HEK293 (cell line): Measurements from ENCODE around the gene PCDH12.

Experiments used
- FEZF1 ChIP-seq: fragments of 450-650 bp; formaldehyde crosslinking; IDR thresholded peaks from 2 replicates; pipeline ENCODE4 v1.5.1; 2016; ENCODE audit warnings: missing biosample characterization, missing genetic modification characterization
- GLIS1 ChIP-seq: fragments of 450-650 bp; formaldehyde crosslinking; IDR thresholded peaks from 2 replicates; pipeline ENCODE4 v1.5.1; 2016; ENCODE audit warnings: missing biosample characterization, missing genetic modification characterization
- GLIS2 ChIP-seq: fragments of 450-650 bp; formaldehyde crosslinking; IDR thresholded peaks from 2 replicates; pipeline ENCODE4 v1.5.1; 2016; ENCODE audit warnings: missing biosample characterization, missing genetic modification characterization
- RBAK ChIP-seq: fragments of 450-650 bp; formaldehyde crosslinking; IDR thresholded peaks from 2 replicates; pipeline ENCODE4 v1.5.1; 2016; ENCODE audit warnings: missing biosample characterization, missing genetic modification characterization
- SP7 ChIP-seq: fragments of 450-650 bp; formaldehyde crosslinking; IDR thresholded peaks from 2 replicates; pipeline ENCODE4 v1.5.1; 2016; ENCODE audit warnings: missing biosample characterization, missing genetic modification characterization
- WT1 ChIP-seq: fragments of 450-650 bp; formaldehyde crosslinking; IDR thresholded peaks from 2 replicates; pipeline ENCODE4 v1.5.1; 2016; ENCODE audit warnings: missing biosample characterization, missing genetic modification characterization
- ZBTB44 ChIP-seq: fragments of 450-650 bp; IDR thresholded peaks from 2 replicates; pipeline ENCODE4 v1.5.1; 2018; ENCODE audit warnings: missing biosample characterization, mild to moderate bottlenecking, missing genetic modification characterization
- ZBTB48 ChIP-seq: fragments of 450-650 bp; formaldehyde crosslinking; IDR thresholded peaks from 2 replicates; pipeline ENCODE4 v1.5.1; 2016; ENCODE audit warnings: missing biosample characterization, missing genetic modification characterization
- ZBTB49 ChIP-seq: fragments of 450-650 bp; formaldehyde crosslinking; IDR thresholded peaks from 2 replicates; pipeline ENCODE4 v1.5.1; 2016; ENCODE audit warnings: missing biosample characterization, missing genetic modification characterization, low read depth
- ZNF114 ChIP-seq: fragments of 450-650 bp; formaldehyde crosslinking; IDR thresholded peaks from 2 replicates; pipeline ENCODE4 v1.5.0; 2017; ENCODE audit warnings: missing biosample characterization, missing genetic modification characterization
- ZNF133 ChIP-seq: fragments of 450-650 bp; formaldehyde crosslinking; IDR thresholded peaks from 2 replicates; pipeline ENCODE4 v1.5.1; 2016; ENCODE audit warnings: missing biosample characterization, missing genetic modification characterization
- ZNF138 ChIP-seq: fragments of 450-650 bp; formaldehyde crosslinking; IDR thresholded peaks from 2 replicates; pipeline ENCODE4 v1.5.1; 2016; ENCODE audit warnings: missing biosample characterization, missing genetic modification characterization, borderline replicate concordance
- ZNF16 ChIP-seq: fragments of 450-650 bp; formaldehyde crosslinking; IDR thresholded peaks from 2 replicates; pipeline ENCODE4 v1.5.1; 2016; ENCODE audit warnings: low read depth, missing biosample characterization, missing genetic modification characterization
- ZNF184 ChIP-seq: fragments of 450-650 bp; IDR thresholded peaks from 2 replicates; pipeline ENCODE4 v1.5.1; 2018; ENCODE audit warnings: missing biosample characterization, mild to moderate bottlenecking, missing genetic modification characterization
- ZNF202 ChIP-seq: fragments of 450-650 bp; formaldehyde crosslinking; IDR thresholded peaks from 2 replicates; pipeline ENCODE4 v1.5.1; 2016; ENCODE audit warnings: missing biosample characterization, missing genetic modification characterization, borderline replicate concordance
- ZNF211 ChIP-seq: fragments of 450-650 bp; formaldehyde crosslinking; IDR thresholded peaks from 2 replicates; pipeline ENCODE4 v1.5.1; 2016; ENCODE audit warnings: low read depth, missing biosample characterization, missing genetic modification characterization
- ZNF248 ChIP-seq: fragments of 450-650 bp; formaldehyde crosslinking; IDR thresholded peaks from 2 replicates; pipeline ENCODE4 v1.5.1; 2017; ENCODE audit warnings: missing biosample characterization, missing genetic modification characterization
- ZNF292 ChIP-seq: fragments of 450-650 bp; formaldehyde crosslinking; IDR thresholded peaks from 2 replicates; pipeline ENCODE4 v1.5.1; 2016; ENCODE audit warnings: low read depth, missing biosample characterization, missing genetic modification characterization, borderline replicate concordance
- ZNF302 ChIP-seq: fragments of 450-650 bp; formaldehyde crosslinking; IDR thresholded peaks from 2 replicates; pipeline ENCODE4 v1.5.1; 2016; ENCODE audit warnings: missing biosample characterization, missing genetic modification characterization, low read depth
- ZNF341 ChIP-seq: fragments of 450-650 bp; formaldehyde crosslinking; IDR thresholded peaks from 2 replicates; pipeline ENCODE4; 2016; ENCODE audit warnings: low read depth, missing biosample characterization, missing genetic modification characterization
- ZNF48 ChIP-seq: fragments of 450-650 bp; formaldehyde crosslinking; IDR thresholded peaks from 2 replicates; pipeline ENCODE4 v1.5.1; 2016; ENCODE audit warnings: missing biosample characterization, missing genetic modification characterization
- ZNF488 ChIP-seq: fragments of 450-650 bp; formaldehyde crosslinking; IDR thresholded peaks from 2 replicates; pipeline ENCODE4 v1.5.1; 2016; ENCODE audit warnings: missing biosample characterization, missing genetic modification characterization
- ZNF514 ChIP-seq: fragments of 450-650 bp; formaldehyde crosslinking; IDR thresholded peaks from 2 replicates; pipeline ENCODE4 v1.5.1; 2016; ENCODE audit warnings: missing biosample characterization, missing genetic modification characterization
- ZNF521 ChIP-seq: fragments of 450-650 bp; formaldehyde crosslinking; IDR thresholded peaks from 2 replicates; pipeline ENCODE4 v1.5.1; 2017; ENCODE audit warnings: missing biosample characterization, mild to moderate bottlenecking, missing genetic modification characterization
- ZNF530 ChIP-seq: fragments of 450-650 bp; formaldehyde crosslinking; IDR thresholded peaks from 2 replicates; pipeline ENCODE4 v1.5.1; 2016; ENCODE audit warnings: low read depth, missing biosample characterization, missing genetic modification characterization
- ZNF544 ChIP-seq: fragments of 450-650 bp; formaldehyde crosslinking; IDR thresholded peaks from 2 replicates; pipeline ENCODE4 v1.5.0; 2017; ENCODE audit warnings: missing biosample characterization, missing genetic modification characterization
- ZNF596 ChIP-seq: fragments of 450-650 bp; IDR thresholded peaks from 2 replicates; pipeline ENCODE4 v1.5.0; 2018; ENCODE audit warnings: missing biosample characterization, mild to moderate bottlenecking, missing genetic modification characterization, moderate library complexity
- ZNF621 ChIP-seq: fragments of 450-650 bp; formaldehyde crosslinking; IDR thresholded peaks from 2 replicates; pipeline ENCODE4 v1.5.1; 2017; ENCODE audit warnings: missing biosample characterization, missing genetic modification characterization
- ZNF645 ChIP-seq: fragments of 450-650 bp; formaldehyde crosslinking; IDR thresholded peaks from 2 replicates; pipeline ENCODE4; 2016; ENCODE audit warnings: missing biosample characterization, missing genetic modification characterization
- ZNF658 ChIP-seq: fragments of 450-650 bp; formaldehyde crosslinking; IDR thresholded peaks from 2 replicates; pipeline ENCODE4; 2016; ENCODE audit warnings: missing biosample characterization, missing genetic modification characterization
- ZNF660 ChIP-seq: fragments of 450-650 bp; IDR thresholded peaks from 2 replicates; pipeline ENCODE4 v1.5.1; 2018; ENCODE audit warnings: missing biosample characterization, mild to moderate bottlenecking, missing genetic modification characterization
- ZNF76 ChIP-seq: fragments of 450-650 bp; formaldehyde crosslinking; IDR thresholded peaks from 2 replicates; pipeline ENCODE4; 2016; ENCODE audit warnings: low read depth, missing biosample characterization, missing genetic modification characterization, borderline replicate concordance
- ZNF768 ChIP-seq: fragments of 450-650 bp; formaldehyde crosslinking; IDR thresholded peaks from 2 replicates; pipeline ENCODE4 v1.5.1; 2018; ENCODE audit warnings: missing biosample characterization, mild to moderate bottlenecking, missing genetic modification characterization
- ZNF777 ChIP-seq: fragments of 450-650 bp; formaldehyde crosslinking; IDR thresholded peaks from 2 replicates; pipeline ENCODE4 v1.5.1; 2017; ENCODE audit warnings: missing biosample characterization, missing genetic modification characterization, borderline replicate concordance
- ZSCAN4 ChIP-seq: fragments of 450-650 bp; formaldehyde crosslinking; IDR thresholded peaks from 2 replicates; pipeline ENCODE4 v1.5.1; 2017; ENCODE audit warnings: missing biosample characterization, missing genetic modification characterization

PCDH12 gene

DNA sequence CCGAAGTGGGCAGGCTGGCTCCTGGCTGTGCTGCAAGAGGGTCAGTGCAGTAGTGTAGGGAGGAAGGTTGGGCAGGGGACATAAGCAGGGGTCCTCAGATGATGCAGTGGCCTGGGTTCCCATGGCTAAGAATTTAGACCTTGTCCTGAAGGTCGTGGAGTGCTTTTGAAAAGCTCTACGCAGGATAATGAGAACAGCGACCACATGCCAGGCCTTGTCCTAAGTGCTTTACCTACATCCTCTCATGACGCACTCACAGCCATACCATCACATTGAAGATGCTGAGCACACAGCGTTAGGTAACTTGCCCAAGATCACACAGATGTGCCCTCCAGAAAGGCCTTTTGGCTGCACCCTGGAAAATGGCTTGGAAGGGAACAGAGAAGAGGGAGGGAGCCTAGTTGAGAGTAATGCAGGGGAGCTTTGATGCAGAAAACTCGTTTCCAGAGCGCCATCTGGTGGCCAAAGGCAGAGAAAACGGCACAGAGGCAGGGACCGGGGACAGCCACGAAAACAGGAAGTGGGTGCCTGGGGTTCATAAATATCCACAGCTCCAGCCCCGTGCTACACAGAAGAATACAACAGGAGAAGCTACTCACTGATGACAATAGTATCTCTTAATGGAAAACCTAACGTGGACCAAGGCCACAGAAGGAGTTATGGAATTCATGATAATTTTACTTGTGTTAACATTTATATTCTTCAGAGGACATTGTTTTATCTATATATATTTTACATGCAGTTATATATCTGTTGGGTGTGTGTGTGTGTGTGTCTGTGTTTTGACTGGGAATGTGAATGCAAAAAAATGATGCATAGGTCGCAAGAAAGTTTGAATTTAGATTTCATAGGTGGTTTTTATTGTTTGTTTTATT is 2.7 kb upstream of the PCDH12 start (continued):
- TF ChIP-seq GLIS1 (tag by site-specific recombination): peak; percentile 44; the same call in 1 of the 2 replicates
- TF ChIP-seq ZNF488 (tag by site-specific recombination): no peak
- TF ChIP-seq ZNF341 (tag by site-specific recombination): peak; percentile 80
- no peak for TF ChIP-seq ZNF76
- no peak for TF ChIP-seq WT1 (tag by site-specific recombination)
- no peak for TF ChIP-seq ZNF514 (tag by site-specific recombination)
- TF ChIP-seq ZNF114 (tag by site-specific recombination): no peak
- no peak for TF ChIP-seq ZNF16 (tag by site-specific recombination)
- no peak for TF ChIP-seq RBAK (tag by site-specific recombination)
- no peak for TF ChIP-seq ZNF248
- TF ChIP-seq ZNF202 (tag by site-specific recombination): no peak
- no peak for TF ChIP-seq ZNF133 (tag by site-specific recombination)
- no peak for TF ChIP-seq ZSCAN4 (tag by site-specific recombination)
- no peak for TF ChIP-seq ZNF292 (tag by site-specific recombination)
- no peak for TF ChIP-seq ZNF658
- TF ChIP-seq SP7 (tag by site-specific recombination): 0 out of 2 replicates have a peak, but pooled peaks have one; percentile 33
- TF ChIP-seq ZNF660: peak; percentile 70; the same call in 1 of the 2 replicates
- no peak for TF ChIP-seq ZNF138 (tag by site-specific recombination)
- TF ChIP-seq ZNF530 (tag by site-specific recombination): no peak
- TF ChIP-seq ZNF302 (tag by site-specific recombination): no peak
- TF ChIP-seq ZNF621 (tag by site-specific recombination): no peak
- TF ChIP-seq GLIS2 (tag by site-specific recombination): no peak
- no peak for TF ChIP-seq FEZF1 (tag by site-specific recombination)
- TF ChIP-seq ZNF768 (tag by site-specific recombination): no peak
- TF ChIP-seq ZNF48: no peak
- TF ChIP-seq ZBTB48 (tag by site-specific recombination): peak; percentile 98
- no peak for TF ChIP-seq ZNF544 (tag by site-specific recombination)
- TF ChIP-seq ZNF596 (tag by site-specific recombination): no peak
- no peak for TF ChIP-seq ZNF777
- TF ChIP-seq ZNF211 (tag by site-specific recombination): no peak
- no peak for TF ChIP-seq ZBTB49 (tag by site-specific recombination)
- TF ChIP-seq ZBTB44 (tag by site-specific recombination): no peak
- no peak for TF ChIP-seq ZNF645 (tag by site-specific recombination)
- no peak for TF ChIP-seq ZNF521 (tag by site-specific recombination)
- TF ChIP-seq ZNF184 (tag by site-specific recombination): no peak
